IPS-15b (cell line): ENCODE results near the gene GALNT6.
"Not testable (repeated sequence)": the region's sequence is repeated elsewhere in the genome, so short reads cannot be mapped to it uniquely, and the experiment has no call there.

Source experiments
- H3K27me3 ChIP-seq: one replicate; pipeline ENCODE4 v1.6.1; 2013; ENCODE audit warnings: low read length; ENCODE audit not compliant: control insufficient read depth, insufficient read depth
- H3K36me3 ChIP-seq: one replicate; pipeline ENCODE4 v1.6.1; 2013; ENCODE audit warnings: low read length; ENCODE audit not compliant: control insufficient read depth, insufficient read depth
- H3K4me1 ChIP-seq: one replicate; pipeline ENCODE4 v1.6.1; 2013; ENCODE audit warnings: mild to moderate bottlenecking, low read length; ENCODE audit not compliant: control insufficient read depth, insufficient read depth
- H3K4me3 ChIP-seq: one replicate; pipeline ENCODE4 v1.5.1; 2013; ENCODE audit warnings: low read depth, low read length
- H3K9ac ChIP-seq: one replicate; pipeline ENCODE4 v1.6.1; 2013; ENCODE audit warnings: low read depth, mild to moderate bottlenecking, low read length
- H3K9me3 ChIP-seq: one replicate; pipeline ENCODE4 v1.6.1; 2013; ENCODE audit warnings: mild to moderate bottlenecking, low read length; ENCODE audit not compliant: control insufficient read depth, insufficient read depth

GALNT6 gene

GRCh38 chr12:51326698-51327439, 64.3 kb downstream of the GALNT6 start:
- H3K9me3 ChIP-seq = no peaks in the 10 kb centered on the region
- no peak overlapping the region for H3K9ac ChIP-seq
- no peaks in the 10 kb centered on the region for H3K36me3 ChIP-seq
- no peaks in the 10 kb centered on the region for H3K4me1 ChIP-seq
- H3K27me3 ChIP-seq = no peaks in the 10 kb centered on the region
- no peak overlapping the region for H3K4me3 ChIP-seq

GRCh38 chr12:51324953-51325352, 66.3 kb downstream of the GALNT6 start:
- Histone ChIP-seq H3K9me3 (no peaks in the 10 kb centered on the region), H3K9ac (no peak overlapping the region), H3K36me3 (no peaks in the 10 kb centered on the region), H3K27me3 (no peaks in the 10 kb centered on the region), H3K4me1 (peaks cover 11% of the 10 kb centered on the region), H3K4me3 (no peak overlapping the region)

GRCh38 chr12:51323966-51324895, 67.0 kb downstream of the GALNT6 start, which contains the start of gene BIN2:
Gene BIN2 (minus strand): TSS chr12:51324174. CDS start chr12:51324102, 72 bp downstream.
- Histone ChIP-seq H3K27me3 (no peaks in the 10 kb centered on the region), H3K36me3 (no peaks in the 10 kb centered on the region), H3K4me1 (peaks cover 11% of the 10 kb centered on the region), H3K4me3 (no peak within 1 kb of the TSS), H3K9ac (no peak within 1 kb of the TSS), H3K9me3 (no peaks in the 10 kb centered on the region)

GRCh38 chr12:51323317-51323960, 67.8 kb downstream of the GALNT6 start:
- Histone ChIP-seq H3K4me1 (peaks cover 15% of the 10 kb centered on the region), H3K4me3 (no peak overlapping the region), H3K27me3 (no peaks in the 10 kb centered on the region)

GRCh38 chr12:51322452-51322851, 68.8 kb downstream of the GALNT6 start:
- Histone ChIP-seq H3K4me3 (no peak overlapping the region), H3K36me3 (no peaks in the 10 kb centered on the region), H3K9ac (no peak overlapping the region), H3K4me1 (peaks cover 15% of the 10 kb centered on the region), H3K27me3 (no peaks in the 10 kb centered on the region), H3K9me3 (no peaks in the 10 kb centered on the region)

More at GRCh38 chr12:51323317-51323960, 67.8 kb downstream of the GALNT6 start:
- Histone ChIP-seq H3K9me3 (no peaks in the 10 kb centered on the region), H3K36me3 (no peaks in the 10 kb centered on the region), H3K9ac (no peak overlapping the region)

- H3K9me3 ChIP-seq = no peaks in the 10 kb centered on the region
- H3K4me1 ChIP-seq = peaks cover 15% of the 10 kb centered on the region
- no peak overlapping the region for H3K9ac ChIP-seq
- no peaks in the 10 kb centered on the region for H3K36me3 ChIP-seq
- no peaks in the 10 kb centered on the region for H3K27me3 ChIP-seq
- H3K4me3 ChIP-seq = no peak overlapping the region
These were observed 69.3 kb downstream of the GALNT6 start for GRCh38 chr12:51321882-51322281.

- Histone ChIP-seq H3K9me3 (no peaks in the 10 kb centered on the region), H3K36me3 (no peaks in the 10 kb centered on the region), H3K9ac (no peak overlapping the region), H3K4me3 (no peak overlapping the region), H3K4me1 (peaks cover 15% of the 10 kb centered on the region), H3K27me3 (no peaks in the 10 kb centered on the region)
These were observed 70.4 kb downstream of the GALNT6 start for GRCh38 chr12:51320695-51321320.

- no peak overlapping the region for H3K4me3 ChIP-seq
- no peaks in the 10 kb centered on the region for H3K9me3 ChIP-seq
- no peaks in the 10 kb centered on the region for H3K27me3 ChIP-seq
- peaks cover 15% of the 10 kb centered on the region for H3K4me1 ChIP-seq
- no peak overlapping the region for H3K9ac ChIP-seq
- H3K36me3 ChIP-seq = no peaks in the 10 kb centered on the region
These were observed 70.9 kb downstream of the GALNT6 start for GRCh38 chr12:51320311-51320694.

GRCh38 chr12:51318846-51319599, 72.2 kb downstream of the GALNT6 start:
- no peaks in the 10 kb centered on the region for H3K27me3 ChIP-seq
- H3K36me3 ChIP-seq = no peaks in the 10 kb centered on the region
- H3K9me3 ChIP-seq = no peaks in the 10 kb centered on the region
- H3K4me3 ChIP-seq = no peak overlapping the region
- H3K4me1 ChIP-seq = peaks cover 15% of the 10 kb centered on the region
- no peak overlapping the region for H3K9ac ChIP-seq

GRCh38 chr12:51318057-51318806, 73.0 kb downstream of the GALNT6 start:
- not testable (repeated sequence) for H3K4me3 ChIP-seq, H3K27me3 ChIP-seq, H3K9me3 ChIP-seq, H3K9ac ChIP-seq, H3K36me3 ChIP-seq
- peaks cover 15% of the 10 kb centered on the region for H3K4me1 ChIP-seq
